Liver (tissue), 3 donors: ENCODE measurements around the gene LPP.

Experiments
- ATF3 ChIP-seq: IDR thresholded peaks from 2 replicates; pipeline ENCODE4 v1.6.1; 2016; ENCODE audit warnings: antibody characterized with exemption
- CTCF ChIP-seq: fragments of 150-350 bp; IDR thresholded peaks from 2 replicates; pipeline ENCODE4 v1.5.1; 2017; ENCODE audit warnings: improper control_type of control experiment, low read depth, low read length; ENCODE audit not compliant: missing input control
- EGR1 ChIP-seq, 2 donors: IDR thresholded peaks; 2 replicates each; pipeline ENCODE4 v1.6.1; 2016 to 2018; ENCODE audit warnings: antibody characterized with exemption in 2 of 2, low read depth in 2 of 2
- FOXA1 ChIP-seq: IDR thresholded peaks from 2 replicates; pipeline ENCODE4 v1.6.1; 2016; ENCODE audit warnings: antibody characterized with exemption
- GABPA ChIP-seq, 2 donors: IDR thresholded peaks in 1 of 2; conservative IDR thresholded peaks in 1 of 2; 2 replicates each; pipeline ENCODE4 v1.6.1; 2016; ENCODE audit warnings: antibody characterized with exemption in 2 of 2, mild to moderate bottlenecking in 1 of 2, moderate library complexity in 1 of 2
- HNF4G ChIP-seq: IDR thresholded peaks from 2 replicates; pipeline ENCODE4 v1.6.1; 2016; ENCODE audit warnings: antibody characterized with exemption
- JUND ChIP-seq, 2 donors: IDR thresholded peaks; 2 replicates each; pipeline ENCODE4 v1.6.1; 2016; ENCODE audit warnings: antibody characterized with exemption in 2 of 2
- MAX ChIP-seq: IDR thresholded peaks from 2 replicates; pipeline ENCODE4 v1.6.1; 2016; ENCODE audit warnings: antibody characterized with exemption
- REST ChIP-seq: IDR thresholded peaks from 2 replicates; pipeline ENCODE4 v1.6.1; 2016; ENCODE audit warnings: antibody characterized with exemption, mild to moderate bottlenecking
- RXRA ChIP-seq, 2 donors: IDR thresholded peaks; 2 replicates each; pipeline ENCODE4 v1.6.1; 2017 to 2018; ENCODE audit warnings: antibody characterized with exemption in 2 of 2, mild to moderate bottlenecking in 1 of 2
- SP1 ChIP-seq: IDR thresholded peaks from 2 replicates; pipeline ENCODE4 v1.6.1; 2018; ENCODE audit warnings: antibody characterized with exemption, mild to moderate bottlenecking
- TAF1 ChIP-seq: conservative IDR thresholded peaks from 2 replicates; pipeline ENCODE4 v1.6.1; 2016; ENCODE audit warnings: antibody characterized with exemption, mild to moderate bottlenecking
- YY1 ChIP-seq: IDR thresholded peaks from 2 replicates; pipeline ENCODE4 v1.6.1; 2016; ENCODE audit warnings: antibody characterized with exemption, mild to moderate bottlenecking
- ZBTB33 ChIP-seq: IDR thresholded peaks from 2 replicates; pipeline ENCODE4 v1.6.1; 2016; ENCODE audit warnings: antibody characterized with exemption
- donor health status: healthy.
- donor health status: healthy.

GRCh38 chr3:188580659-188581058 is 426.7 kb downstream of the LPP start:
- TF ChIP-seq ATF3 (no peak), CTCF (no peak), REST (no peak), YY1 (no peak), FOXA1 (no peak), EGR1 (IDR thresholded peaks at IDR 0.05; ENCODE audit: low read depth in 2 of 2) (no peak), SP1 (no peak), ZBTB33 (no peak), MAX (no peak), JUND (IDR thresholded peaks at IDR 0.05) (no peak), GABPA (IDR thresholded peaks at IDR 0.05 in 1 of 2, conservative IDR thresholded peaks at IDR 0.05 in 1 of 2) (no peak), TAF1 (no peak), RXRA (IDR thresholded peaks at IDR 0.05) (no peak), HNF4G (no peak)
